NCI-H2029 (cell line): ENCODE results near the gene SP9.

Experiments
- DNase-seq: peaks from one replicate; lab custom pipeline; 2025; lab: John Stamatoyannopoulos, UW

The SP9 gene

GRCh38 chr2:174334781-174335251, at the start of gene SP9:
Gene SP9, plus strand, starts transcription at chr2:174334954. Its CDS starts 139 bp downstream, at chr2:174335093.
- no peak for DNase-seq

- DNase-seq = no peak
Observed at GRCh38 chr2:174286172-174286571, 48.6 kb upstream of the SP9 start.

- DNase-seq = no peak
Observed at GRCh38 chr2:174292908-174293307, 41.8 kb upstream of the SP9 start.

- no peak for DNase-seq
Observed at GRCh38 chr2:174300114-174300513, 34.6 kb upstream of the SP9 start.

GRCh38 chr2:174312581-174313234, 22.0 kb upstream of the SP9 start:
- no peak for DNase-seq

GRCh38 chr2:174322149-174322548, 12.6 kb upstream of the SP9 start:
- DNase-seq = no peak

GRCh38 chr2:174322746-174323145, 12.0 kb upstream of the SP9 start:
- no peak for DNase-seq

GRCh38 chr2:174324530-174324929, 10.2 kb upstream of the SP9 start:
- no peak for DNase-seq

GRCh38 chr2:174325373-174326160, 9.2 kb upstream of the SP9 start:
- DNase-seq = no peak

GRCh38 chr2:174326161-174327020, 8.4 kb upstream of the SP9 start:
- DNase-seq = no peak

- no peak for DNase-seq
Observed at GRCh38 chr2:174327021-174327840, 7.5 kb upstream of the SP9 start.

- DNase-seq = no peak
Observed at GRCh38 chr2:174327841-174328113, 7.0 kb upstream of the SP9 start.

- no peak for DNase-seq
Observed at GRCh38 chr2:174328114-174328960, 6.4 kb upstream of the SP9 start.

- DNase-seq = no peak
Observed at GRCh38 chr2:174328961-174329715, 5.6 kb upstream of the SP9 start.

GRCh38 chr2:174330945-174331594, 3.7 kb upstream of the SP9 start:
- DNase-seq = no peak

GRCh38 chr2:174331595-174332216, 3.0 kb upstream of the SP9 start:
- no peak for DNase-seq

- DNase-seq = no peak
Observed at GRCh38 chr2:174332217-174332963, 2.4 kb upstream of the SP9 start.

GRCh38 chr2:174333017-174333371, 1.8 kb upstream of the SP9 start:
- no peak for DNase-seq
